GM12878 (cell line): ENCODE data around the gene ATP5PB. TPM values are rescaled to one million over a fixed set of nuclear protein-coding genes. Genes with fewer than 3 reads are reported as not detected.

Experiments
- ATAC-seq: fragments of 200-7000 bp; cut with Tn5 transposase; 3 replicates; pipeline ENCODE4 v1.9.1; 2020; ENCODE audit warnings: mild to moderate bottlenecking, moderate library complexity
- BruUV-seq: library from RNA; stranded (reverse); fragments of 400-500 nt; replicated peaks from 2 replicates; lab custom pipeline; 2021; lab: Mats Ljungman, UMichigan
- CTCF ChIA-PET: fragments of 300-600 bp; sonication (Branson Sonifier 250); formaldehyde crosslinking; extraction: SDS; loops from one replicate; lab custom pipeline; 2021; ENCODE audit warnings: inconsistent platforms; lab: Yijun Ruan, JAX
- POLR2A ChIA-PET: fragments of 350-600 bp; formaldehyde crosslinking; extraction: SDS; loops from one replicate; lab custom pipeline; 2021; ENCODE audit warnings: inconsistent platforms; lab: Charles Lee
- RAD21 ChIA-PET: fragments of 300-600 bp; sonication (Branson Sonifier 250); formaldehyde crosslinking; loops from one replicate; lab custom pipeline; 2023; ENCODE audit warnings: antibody characterized with exemption; ENCODE audit not compliant: unreplicated experiment; lab: Charles Lee
- SMC1A ChIA-PET: fragments of 300-600 bp; sonication (Branson Sonifier 250); formaldehyde crosslinking; loops from one replicate; lab custom pipeline; 2023; ENCODE audit not compliant: unreplicated experiment, uncharacterized antibody; lab: Charles Lee
- DNase-seq: peaks from one replicate; pipeline ENCODE4 v3.0.0-alpha.2; 2011; ENCODE audit warnings: low read depth, low spot score
- FAIRE-seq: peaks from 3 replicates; lab custom pipeline; 2011; peaks lifted over from hg19 to GRCh38; lab: Jason Lieb, UNC
- H2AFZ ChIP-seq: 2 replicates; pipeline ENCODE4 v1.6.0; 2011; ENCODE audit warnings: low read depth, low read length, control low read depth; ENCODE audit not compliant: control insufficient read depth
- H3K27ac ChIP-seq: 2 replicates; pipeline ENCODE4 v1.5.1; 2011; ENCODE audit warnings: control low read depth; ENCODE audit not compliant: control insufficient read depth, insufficient read depth
- H3K27me3 ChIP-seq, 2 experiments: replicated peaks in 1 of 2; 2 replicates each; pipeline versions ENCODE4 v1.6.0 to v1.6.1; 2011; ENCODE audit warnings: low read length in 1 of 2; ENCODE audit not compliant: control insufficient read depth in 2 of 2, insufficient read depth in 2 of 2
- H3K36me3 ChIP-seq, 2 experiments: 2 replicates each; pipeline ENCODE4 v1.5.1; 2011; ENCODE audit warnings: low read length in 1 of 2; ENCODE audit not compliant: control insufficient read depth in 2 of 2, insufficient read depth in 2 of 2
- H3K4me1 ChIP-seq: 2 replicates; pipeline ENCODE4 v1.6.1; 2011; ENCODE audit warnings: mild to moderate bottlenecking, low read length, moderate library complexity, mixed read lengths; ENCODE audit not compliant: control insufficient read depth, insufficient read depth
- H3K4me2 ChIP-seq: 2 replicates; pipeline ENCODE4 v1.6.0; 2011; ENCODE audit warnings: control low read depth; ENCODE audit not compliant: control insufficient read depth, insufficient read depth
- H3K4me3 ChIP-seq: fragments of 200-600 bp; sonication (generic); 2 replicates; pipeline ENCODE4 v1.5.1; 2016
- H3K79me2 ChIP-seq: 2 replicates; pipeline ENCODE4 v1.6.0; 2011; ENCODE audit warnings: low read length; ENCODE audit not compliant: control insufficient read depth, insufficient read depth
- H3K9ac ChIP-seq: 2 replicates; pipeline ENCODE4 v1.8.0; 2011; ENCODE audit warnings: low read length, control low read depth, mixed read lengths; ENCODE audit not compliant: control insufficient read depth, insufficient read depth
- H3K9me3 ChIP-seq: replicated peaks from 3 replicates; pipeline ENCODE4 v1.5.1; 2011; ENCODE audit warnings: mild to moderate bottlenecking, low read length; ENCODE audit not compliant: control insufficient read depth, insufficient read depth
- H4K20me1 ChIP-seq: 2 replicates; pipeline ENCODE4 v1.6.0; 2011; ENCODE audit not compliant: control insufficient read depth, insufficient read depth
- CHD4 ChIP-seq: fragments of 200-600 bp; sonication (generic); IDR thresholded peaks from 2 replicates; pipeline ENCODE4 v1.6.1; 2016; ENCODE audit warnings: mild to moderate bottlenecking
- EP300 ChIP-seq, 2 experiments: fragments of 150-350 bp in 1 of 2; IDR thresholded peaks; 2 replicates each; pipeline ENCODE4 v1.6.1; 2011 to 2012; ENCODE audit warnings: low read depth in 2 of 2, low read length in 2 of 2, borderline replicate concordance in 1 of 2, improper control_type of control experiment in 1 of 2, inconsistent platforms in 1 of 2; ENCODE audit not compliant: control insufficient read depth in 1 of 2
- FOXM1 ChIP-seq: IDR thresholded peaks from 2 replicates; pipeline ENCODE4 v1.6.1; 2012; ENCODE audit warnings: low read depth, mild to moderate bottlenecking, inconsistent platforms, low read length, moderate library complexity
- IKZF1 ChIP-seq: fragments of 450-650 bp; conservative IDR thresholded peaks from 2 replicates; pipeline ENCODE4 v1.6.1; 2017; ENCODE audit warnings: antibody characterized with exemption, mild to moderate bottlenecking
- NBN ChIP-seq: fragments of 450-650 bp; IDR thresholded peaks from 2 replicates; pipeline ENCODE4 v1.6.1; 2016
- POLR2AphosphoS2 ChIP-seq: IDR thresholded peaks from 2 replicates; pipeline ENCODE4 v1.6.1; 2011; ENCODE audit warnings: low read depth, mild to moderate bottlenecking, low read length, improper control_type of control experiment, moderate library complexity
- POU2F2 ChIP-seq: IDR thresholded peaks from 3 replicates; pipeline ENCODE4 v1.6.1; 2011; ENCODE audit warnings: low read depth, mild to moderate bottlenecking, low read length, borderline replicate concordance
- SMARCA5 ChIP-seq: fragments of 450-650 bp; IDR thresholded peaks from 2 replicates; pipeline ENCODE4 v1.6.1; 2017; ENCODE audit warnings: mild to moderate bottlenecking
- SRF ChIP-seq, 2 experiments: IDR thresholded peaks; 2 replicates each; pipeline ENCODE4 v1.6.1; 2011; ENCODE audit warnings: low read depth in 2 of 2, low read length in 2 of 2, mild to moderate bottlenecking in 1 of 2, moderate library complexity in 1 of 2
- YBX1 ChIP-seq: fragments of 450-650 bp; IDR thresholded peaks from 2 replicates; pipeline ENCODE4 v1.6.1; 2016; ENCODE audit warnings: antibody characterized with exemption
- WGBS: methylation state at CpG from one replicate; pipeline ENCODE4 v1.1.6; 2016; ENCODE audit warnings: low lambda C conversion rate; ENCODE audit not compliant: insufficient replicate concordance, insufficient coverage; ENCODE audit errors: missing lambda C conversion rate; 5-methylcytosine and 5-hydroxymethylcytosine counted together
- in situ Hi-C: fragments of 300-500 bp; cut with MboI; formaldehyde crosslinking; loops from 9 replicates; pipeline ENCODE4 v1.14.3; 2018; ENCODE audit warnings: mixed read lengths
- intact Hi-C: fragments of 100-400 bp; cut with micrococcal nuclease; formaldehyde crosslinking; loops from one replicate; pipeline ENCODE4 v1.14.2; 2022; ENCODE audit not compliant: unreplicated experiment
- polyA plus RNA-seq, 11 experiments: library from polyadenylated mRNA; depleted of rRNA in 4 of 11; unstranded in 6 of 11; stranded (reverse) in 5 of 11; fragments of >200 nt; fragmentation: Nextera tagmentation in 4 of 11; fragmentation: Illumina TruSeq in 1 of 11; extraction: Ambion mirVana in 4 of 11; extraction: Trizol in 1 of 11; gene quantifications; 1 replicate in 1 of 11; 2 replicates in 10 of 11; pipeline versions ENCODE4 v1.2.1 to v1.2.3, GENCODE V29; 2011 to 2016; ENCODE audit warnings: inconsistent platforms in 2 of 11, missing spikeins in 2 of 11, low read depth in 1 of 11
- total RNA-seq, 4 experiments: library from RNA; depleted of rRNA in 3 of 4; stranded (reverse); fragments of >200 nt in 3 of 4; fragmentation: Illumina TruSeq in 1 of 4; extraction: Trizol in 1 of 4; gene quantifications; 2 replicates each; pipeline versions ENCODE4 v1.2.1 to v1.2.3, GENCODE V29; 2013 to 2021
- TF ChIP-seq, protein P1 (sequence below): IDR thresholded peaks from 2 replicates; pipeline ENCODE4 v1.6.1; 2011; ENCODE audit warnings: borderline replicate concordance, low read depth, mild to moderate bottlenecking, moderate library complexity, low read length; ENCODE audit not compliant: insufficient read depth, poor library complexity, severe bottlenecking
- TF ChIP-seq, protein P2 (sequence below): fragments of 450-650 bp; IDR thresholded peaks from 2 replicates; pipeline ENCODE4 v1.6.1; 2017; ENCODE audit warnings: low read depth, mild to moderate bottlenecking, moderate library complexity
- TF ChIP-seq, protein P3 (sequence below): fragments of 450-650 bp; IDR thresholded peaks from 2 replicates; pipeline ENCODE4 v1.6.1; 2018; ENCODE audit warnings: borderline replicate concordance, mild to moderate bottlenecking; ENCODE audit not compliant: partially characterized antibody

The ATP5PB gene
- total and polyA plus RNA-seq, 10 of the 15 experiments (the other 5 are each of a cell fraction or from before 2014, with no cell fraction given) = 380 to 1,760 (median 677) TPM

DNA sequence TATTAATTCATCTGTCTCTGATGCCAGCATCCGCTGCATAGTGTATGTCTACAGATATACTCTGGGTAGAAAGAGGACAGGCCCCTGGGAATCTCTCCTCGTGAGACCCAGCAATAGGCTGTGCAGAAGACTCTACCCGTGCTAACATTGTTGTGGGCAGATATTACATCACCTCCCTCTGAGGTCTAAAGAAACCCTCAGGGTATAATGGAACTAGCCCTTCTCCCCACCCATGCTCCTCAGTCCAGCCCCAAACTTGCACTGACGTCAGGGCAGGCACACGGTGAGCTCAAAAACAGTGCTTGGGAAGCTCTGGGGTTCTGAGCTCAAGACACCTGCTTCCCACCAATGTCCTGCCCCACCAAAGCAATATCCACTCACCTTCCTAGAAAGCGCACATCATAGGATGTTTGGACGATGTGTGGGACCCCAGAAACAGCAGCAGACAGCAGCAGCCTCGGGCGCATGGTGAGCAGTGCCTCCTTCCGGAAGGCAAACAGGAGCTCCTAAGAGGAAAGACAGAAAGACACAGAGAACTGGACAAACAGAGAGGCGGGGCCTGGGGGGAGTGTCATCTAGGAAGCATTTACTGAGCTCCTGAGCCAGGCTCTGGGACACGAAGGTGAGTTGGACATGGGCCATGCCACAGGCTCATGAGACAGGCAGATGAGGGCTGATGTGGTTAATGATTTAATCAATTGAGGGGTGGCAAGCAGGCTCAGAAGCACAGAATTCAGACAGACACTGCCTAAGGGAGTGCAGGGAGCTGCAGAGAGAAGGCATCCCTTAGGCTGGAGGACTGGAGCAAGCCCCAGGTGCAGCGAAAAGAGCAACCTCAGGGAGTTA is 26.5 kb upstream of the ATP5PB start:
- SMC1A ChIA-PET = no interaction called here
- no peaks in the 10 kb centered on the region for H3K36me3 ChIP-seq
- no peaks in the 10 kb centered on the region; the same call in 1 of the 2 replicates for H4K20me1 ChIP-seq
- H3K27ac ChIP-seq = no peak overlapping the region
- no peak overlapping the region for H3K9ac ChIP-seq
- no peak overlapping the region for H2AFZ ChIP-seq
- no peaks in the 10 kb centered on the region for H3K9me3 ChIP-seq
- in situ Hi-C loops = no loop called here
- H3K4me1 ChIP-seq = no peaks in the 10 kb centered on the region
- 64% methylated on average over 13 of the region's 13 CpGs for WGBS
- RAD21 ChIA-PET = no interaction called here
- CTCF ChIA-PET = no interaction called here
- ATAC-seq = peak; percentile 38
- no peaks in the 10 kb centered on the region for H3K27me3 ChIP-seq
- no peak overlapping the region for H3K4me2 ChIP-seq
- TF ChIP-seq, protein P1, sequence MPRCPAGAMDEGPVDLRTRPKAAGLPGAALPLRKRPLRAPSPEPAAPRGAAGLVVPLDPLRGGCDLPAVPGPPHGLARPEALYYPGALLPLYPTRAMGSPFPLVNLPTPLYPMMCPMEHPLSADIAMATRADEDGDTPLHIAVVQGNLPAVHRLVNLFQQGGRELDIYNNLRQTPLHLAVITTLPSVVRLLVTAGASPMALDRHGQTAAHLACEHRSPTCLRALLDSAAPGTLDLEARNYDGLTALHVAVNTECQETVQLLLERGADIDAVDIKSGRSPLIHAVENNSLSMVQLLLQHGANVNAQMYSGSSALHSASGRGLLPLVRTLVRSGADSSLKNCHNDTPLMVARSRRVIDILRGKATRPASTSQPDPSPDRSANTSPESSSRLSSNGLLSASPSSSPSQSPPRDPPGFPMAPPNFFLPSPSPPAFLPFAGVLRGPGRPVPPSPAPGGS = no peak
- TF ChIP-seq IKZF1 = no peak
- TF ChIP-seq FOXM1 = no peak
- TF ChIP-seq POLR2AphosphoS2 = no peak
- TF ChIP-seq CHD4 = no peak
- TF ChIP-seq, protein P2, sequence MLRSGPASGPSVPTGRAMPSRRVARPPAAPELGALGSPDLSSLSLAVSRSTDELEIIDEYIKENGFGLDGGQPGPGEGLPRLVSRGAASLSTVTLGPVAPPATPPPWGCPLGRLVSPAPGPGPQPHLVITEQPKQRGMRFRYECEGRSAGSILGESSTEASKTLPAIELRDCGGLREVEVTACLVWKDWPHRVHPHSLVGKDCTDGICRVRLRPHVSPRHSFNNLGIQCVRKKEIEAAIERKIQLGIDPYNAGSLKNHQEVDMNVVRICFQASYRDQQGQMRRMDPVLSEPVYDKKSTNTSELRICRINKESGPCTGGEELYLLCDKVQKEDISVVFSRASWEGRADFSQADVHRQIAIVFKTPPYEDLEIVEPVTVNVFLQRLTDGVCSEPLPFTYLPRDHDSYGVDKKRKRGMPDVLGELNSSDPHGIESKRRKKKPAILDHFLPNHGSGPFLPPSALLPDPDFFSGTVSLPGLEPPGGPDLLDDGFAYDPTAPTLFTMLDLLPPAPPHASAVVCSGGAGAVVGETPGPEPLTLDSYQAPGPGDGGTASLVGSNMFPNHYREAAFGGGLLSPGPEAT = no peak
- TF ChIP-seq YBX1 = no peak
- no peak for TF ChIP-seq POU2F2
- TF ChIP-seq SMARCA5 = no peak
- TF ChIP-seq, protein P3, sequence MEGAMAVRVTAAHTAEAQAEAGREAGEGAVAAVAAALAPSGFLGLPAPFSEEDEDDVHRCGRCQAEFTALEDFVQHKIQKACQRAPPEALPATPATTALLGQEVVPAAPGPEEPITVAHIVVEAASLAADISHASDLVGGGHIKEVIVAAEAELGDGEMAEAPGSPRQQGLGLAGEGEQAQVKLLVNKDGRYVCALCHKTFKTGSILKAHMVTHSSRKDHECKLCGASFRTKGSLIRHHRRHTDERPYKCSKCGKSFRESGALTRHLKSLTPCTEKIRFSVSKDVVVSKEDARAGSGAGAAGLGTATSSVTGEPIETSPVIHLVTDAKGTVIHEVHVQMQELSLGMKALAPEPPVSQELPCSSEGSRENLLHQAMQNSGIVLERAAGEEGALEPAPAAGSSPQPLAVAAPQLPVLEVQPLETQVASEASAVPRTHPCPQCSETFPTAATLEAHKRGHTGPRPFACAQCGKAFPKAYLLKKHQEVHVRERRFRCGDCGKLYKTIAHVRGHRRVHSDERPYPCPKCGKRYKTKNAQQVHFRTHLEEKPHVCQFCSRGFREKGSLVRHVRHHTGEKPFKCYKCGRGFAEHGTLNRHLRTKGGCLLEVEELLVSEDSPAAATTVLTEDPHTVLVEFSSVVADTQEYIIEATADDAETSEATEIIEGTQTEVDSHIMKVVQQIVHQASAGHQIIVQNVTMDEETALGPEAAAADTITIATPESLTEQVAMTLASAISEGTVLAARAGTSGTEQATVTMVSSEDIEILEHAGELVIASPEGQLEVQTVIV = no peak
- TF ChIP-seq NBN = no peak
- no peak for TF ChIP-seq EP300 (IDR thresholded peaks at IDR 0.05; ENCODE audit: borderline replicate concordance in 1 of 2, control insufficient read depth in 1 of 2, low read depth in 2 of 2, low read length in 2 of 2)
- TF ChIP-seq SRF (IDR thresholded peaks at IDR 0.05; ENCODE audit: low read depth in 2 of 2, low read length in 2 of 2) = no peak
- H3K4me3 ChIP-seq = no peak overlapping the region
- no peaks in the 10 kb centered on the region for H3K79me2 ChIP-seq
- FAIRE-seq = no peak
- DNase-seq = no peak
- intact Hi-C loops = no loop called here
- no TSS peak for BruUV-seq
- POLR2A ChIA-PET = no interaction called here
